ENCODE data around the gene CFAP100. TPM values are rescaled to one million over a fixed set of nuclear protein-coding genes. Genes with fewer than 3 reads are reported as not detected.

The CFAP100 gene
- total and polyA plus RNA-seq, 10 of the 15 experiments (the other 5 are each of a cell fraction or from before 2014, with no cell fraction given) = 0.04 to 0.27 TPM; not detected in 8

- TF ChIP-seq ZBTB40 (IDR thresholded peaks at IDR 0.05; ENCODE audit: borderline replicate concordance) (no peak), LARP7 (IDR thresholded peaks at IDR 0.05) (no peak), CBFB (IDR thresholded peaks at IDR 0.05; ENCODE audit: low read depth) (peak; percentile 37; the same call in 1 of the 2 replicates), JUNB (IDR thresholded peaks at IDR 0.05) (peak; percentile 58), ZBED1 (IDR thresholded peaks at IDR 0.05; ENCODE audit: borderline replicate concordance) (peak; percentile 36; the same call in 1 of the 2 replicates), HDAC2 (IDR thresholded peaks at IDR 0.05) (no peak), CHD2 (IDR thresholded peaks at IDR 0.05; ENCODE audit: borderline replicate concordance, low read depth, low read length) (0 out of 2 replicates have a peak, but pooled peaks have one; percentile 20), SMAD5 (IDR thresholded peaks at IDR 0.05; ENCODE audit: low read depth) (no peak), PAX5 (IDR thresholded peaks at IDR 0.05; ENCODE audit: borderline replicate concordance, low read depth, low read length) (peak; percentile 79; the same call in 1 of the 2 replicates), BMI1 (IDR thresholded peaks at IDR 0.05; ENCODE audit: borderline replicate concordance) (no peak), CHD1 (IDR thresholded peaks at IDR 0.05; ENCODE audit: low read depth, low read length) (no peak), FOXK2 (IDR thresholded peaks at IDR 0.05) (no peak), WRNIP1 (IDR thresholded peaks at IDR 0.05; ENCODE audit: borderline replicate concordance, low read depth, low read length) (no peak), POLR2AphosphoS5 (IDR thresholded peaks at IDR 0.05; ENCODE audit: low read length) (peak; percentile 47; the same call in 1 of the 2 replicates), NRF1 (conservative IDR thresholded peaks at IDR 0.05; ENCODE audit: low read depth, low read length) (no peak), ATF2 (IDR thresholded peaks at IDR 0.05; ENCODE audit: low read length) (peak; percentile 71; the same call in 1 of the 2 replicates), KDM1A (IDR thresholded peaks at IDR 0.05; ENCODE audit: borderline replicate concordance) (no peak), CBX5 (IDR thresholded peaks at IDR 0.05; ENCODE audit: low read depth) (no peak), E2F8 (IDR thresholded peaks at IDR 0.05; ENCODE audit: low read depth, partially characterized antibody) (no peak), ETV6 (conservative IDR thresholded peaks at IDR 0.05 in 1 of 2, IDR thresholded peaks at IDR 0.05 in 1 of 2; ENCODE audit: borderline replicate concordance in 1 of 2, low read depth in 1 of 2) (no peak), CEBPZ (IDR thresholded peaks at IDR 0.05; ENCODE audit: low read depth, low read length) (no peak)
These were observed 36.4 kb downstream of the CFAP100 start (continued) for GRCh38 chr3:126431103-126431534.

All from GM12878 (cell line).